Vagina (tissue), 2 donors: ENCODE data around the gene WIPF3.

Source experiments
- CTCF ChIP-seq, 3 experiments: fragments of 450-650 bp in 2 of 3; fragments of 200-600 bp in 1 of 3; sonication (generic) in 1 of 3; IDR thresholded peaks; one replicate each; pipeline ENCODE4 v1.5.1; 2017 to 2019; ENCODE audit warnings: antibody characterized with exemption in 3 of 3, mild to moderate bottlenecking in 2 of 3, moderate library complexity in 2 of 3
- POLR2A ChIP-seq, 2 donors: fragments of 450-650 bp; IDR thresholded peaks; one replicate each; pipeline ENCODE4 v1.6.1; 2017; ENCODE audit warnings: antibody characterized with exemption in 2 of 2, mild to moderate bottlenecking in 2 of 2, moderate library complexity in 2 of 2

GRCh38 chr7:29871787-29872398 lies 65.6 kb downstream of the WIPF3 start:
- TF ChIP-seq CTCF (IDR thresholded peaks at IDR 0.05) (no peak), POLR2A (IDR thresholded peaks at IDR 0.05) (no peak)
